HepG2 (cell line): ENCODE measurements around the gene FIZ1. TPM values are rescaled to one million over a fixed set of nuclear protein-coding genes. Genes with fewer than 3 reads are reported as not detected.

Source experiments
- FLYWCH1 ChIP-seq: sonication (generic); formaldehyde crosslinking; IDR thresholded peaks from 2 replicates; pipeline ENCODE4 v1.8.1; 2023; ENCODE audit warnings: mild to moderate bottlenecking, missing genetic modification reagents
- FOXC1 ChIP-seq: sonication (generic); formaldehyde crosslinking; IDR thresholded peaks from 2 replicates; pipeline ENCODE4 v1.8.0; 2022; ENCODE audit warnings: mild to moderate bottlenecking, missing genetic modification reagents, borderline replicate concordance
- GABPA ChIP-seq, 2 experiments: IDR thresholded peaks; 2 replicates each; pipeline ENCODE4 v1.6.1; 2011 to 2016; ENCODE audit warnings: low read depth in 2 of 2, low read length in 1 of 2, missing biosample characterization in 1 of 2, missing genetic modification characterization in 1 of 2
- PCBP1 ChIP-seq: fragments of 200-400 bp; formaldehyde crosslinking; IDR thresholded peaks from 2 replicates; pipeline ENCODE4 v1.6.1; 2017; ENCODE audit warnings: mild to moderate bottlenecking, low read depth, low read length, borderline replicate concordance
- RORA ChIP-seq: sonication (generic); formaldehyde crosslinking; IDR thresholded peaks from 2 replicates; pipeline ENCODE4 v1.5.0; 2020; ENCODE audit warnings: mild to moderate bottlenecking, missing genetic modification reagents, moderate library complexity
- TOE1 ChIP-seq: sonication (generic); formaldehyde crosslinking; IDR thresholded peaks from 2 replicates; pipeline ENCODE4 v1.4.0; 2020; ENCODE audit warnings: mild to moderate bottlenecking, missing genetic modification reagents
- ZNF17 ChIP-seq: sonication (generic); formaldehyde crosslinking; IDR thresholded peaks from 2 replicates; pipeline ENCODE4 v1.5.0; 2020; ENCODE audit warnings: mild to moderate bottlenecking, missing genetic modification reagents
- ZNF777 ChIP-seq: sonication (generic); formaldehyde crosslinking; IDR thresholded peaks from 2 replicates; pipeline ENCODE4 v1.4.0; 2020; ENCODE audit warnings: missing genetic modification reagents
- ZSCAN21 ChIP-seq: sonication (generic); formaldehyde crosslinking; IDR thresholded peaks from 2 replicates; pipeline ENCODE4 v1.8.0; 2022; ENCODE audit warnings: mild to moderate bottlenecking, missing genetic modification reagents, moderate library complexity, borderline replicate concordance
- polyA plus RNA-seq, 8 experiments: library from polyadenylated mRNA; depleted of rRNA in 3 of 8; stranded (reverse) in 7 of 8; unstranded in 1 of 8; fragments of >200 nt; fragmentation: Illumina TruSeq in 4 of 8; extraction: Trizol in 4 of 8; gene quantifications; 2 replicates each; pipeline versions ENCODE4 v1.2.1 to v1.2.3, GENCODE V29; 2011 to 2016; ENCODE audit warnings: low read depth in 4 of 8, missing spikeins in 1 of 8, mixed read lengths in 1 of 8; ENCODE audit not compliant: insufficient read depth in 1 of 8
- total RNA-seq, 5 experiments: library from RNA; depleted of rRNA; stranded (reverse); fragments of >200 nt; fragmentation: Illumina TruSeq; extraction: Trizol; gene quantifications; 2 replicates each; pipeline ENCODE4 v1.2.3, GENCODE V29; 2016; ENCODE audit warnings: low read depth in 1 of 5
- TF ChIP-seq, protein P1 (sequence below): fragments of 450-650 bp; IDR thresholded peaks from 2 replicates; pipeline ENCODE4 v1.6.1; 2017; ENCODE audit warnings: mild to moderate bottlenecking
- TF ChIP-seq, protein P2 (sequence below): sonication (generic); formaldehyde crosslinking; IDR thresholded peaks from 2 replicates; pipeline ENCODE4 v1.8.0; 2022; ENCODE audit warnings: mild to moderate bottlenecking, missing genetic modification reagents
- TF ChIP-seq, protein P3 (sequence below): sonication (generic); formaldehyde crosslinking; IDR thresholded peaks from 2 replicates; pipeline ENCODE4 v1.8.1; 2022; ENCODE audit warnings: mild to moderate bottlenecking, missing genetic modification reagents
- TF ChIP-seq, protein P4 (sequence below): sonication (generic); formaldehyde crosslinking; IDR thresholded peaks from 2 replicates; pipeline ENCODE4 v1.5.0; 2020; ENCODE audit warnings: mild to moderate bottlenecking, low read depth, missing genetic modification reagents, borderline replicate concordance
- TF ChIP-seq, protein P5 (sequence below): sonication (generic); formaldehyde crosslinking; conservative IDR thresholded peaks from 2 replicates; pipeline ENCODE4 v1.8.0; 2022; ENCODE audit warnings: low read depth, missing genetic modification reagents
- TF ChIP-seq, protein P6 (sequence below): sonication (generic); formaldehyde crosslinking; IDR thresholded peaks from 2 replicates; pipeline ENCODE4 v1.4.0; 2020; ENCODE audit warnings: mild to moderate bottlenecking, missing genetic modification reagents
- TF ChIP-seq, protein P7 (sequence below): sonication (generic); formaldehyde crosslinking; IDR thresholded peaks from 2 replicates; pipeline ENCODE4 v1.9.0; 2021; ENCODE audit warnings: missing genetic modification reagents, borderline replicate concordance

The FIZ1 gene
- total and polyA plus RNA-seq, 2 of the 13 experiments (the other 11 are each of a cell fraction or from before 2014, with no cell fraction given), result 3.6 to 5.9 TPM

DNA sequence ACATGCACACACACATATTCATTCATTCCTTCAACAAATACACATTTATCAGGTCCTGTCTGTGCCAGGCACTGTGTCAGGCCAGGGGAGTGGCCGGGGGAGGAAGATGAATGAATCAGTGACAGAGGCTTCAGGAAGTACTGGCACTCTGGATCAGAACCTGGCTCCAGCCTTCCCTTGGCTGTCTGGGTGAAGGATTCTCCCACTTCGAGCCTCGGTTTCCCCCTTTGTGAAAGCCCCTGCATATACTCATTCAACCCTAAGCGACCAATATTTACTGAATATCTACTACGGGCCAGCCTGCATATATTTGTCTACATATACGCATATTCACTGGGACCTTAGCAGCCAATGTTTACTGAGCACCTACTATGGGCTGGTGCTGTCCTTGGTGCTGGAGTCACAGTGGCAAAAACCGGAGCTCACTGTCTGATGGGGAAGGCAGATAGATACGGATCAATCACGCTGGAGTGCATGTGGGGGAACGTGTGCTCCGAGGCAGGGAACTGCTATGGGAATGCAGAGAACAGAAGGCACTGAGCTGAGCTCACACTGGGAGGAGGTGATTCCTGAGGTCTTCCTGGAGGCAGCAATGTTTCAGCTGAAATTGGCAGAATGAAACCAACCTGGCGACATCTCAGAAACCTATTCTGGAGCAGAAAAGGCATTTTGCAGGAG lies 18.0 kb downstream of the FIZ1 start (continued):
- TF ChIP-seq TOE1 (no peak), ZNF777 (peak; percentile 60; the same call in 1 of the 2 replicates), FOXC1 (CRISPR knock-in tag) (no peak), RORA (CRISPR knock-in tag) (no peak), PCBP1 (no peak), ZSCAN21 (CRISPR knock-in tag) (peak; percentile 29; the same call in 1 of the 2 replicates), GABPA (IDR thresholded peaks at IDR 0.05; ENCODE audit: low read depth, low read length) (no peak), GABPA (CRISPR knock-in tag; IDR thresholded peaks at IDR 0.05; ENCODE audit: low read depth) (no peak), ZNF17 (CRISPR knock-in tag) (no peak), FLYWCH1 (no peak)
- TF ChIP-seq, protein P1, sequence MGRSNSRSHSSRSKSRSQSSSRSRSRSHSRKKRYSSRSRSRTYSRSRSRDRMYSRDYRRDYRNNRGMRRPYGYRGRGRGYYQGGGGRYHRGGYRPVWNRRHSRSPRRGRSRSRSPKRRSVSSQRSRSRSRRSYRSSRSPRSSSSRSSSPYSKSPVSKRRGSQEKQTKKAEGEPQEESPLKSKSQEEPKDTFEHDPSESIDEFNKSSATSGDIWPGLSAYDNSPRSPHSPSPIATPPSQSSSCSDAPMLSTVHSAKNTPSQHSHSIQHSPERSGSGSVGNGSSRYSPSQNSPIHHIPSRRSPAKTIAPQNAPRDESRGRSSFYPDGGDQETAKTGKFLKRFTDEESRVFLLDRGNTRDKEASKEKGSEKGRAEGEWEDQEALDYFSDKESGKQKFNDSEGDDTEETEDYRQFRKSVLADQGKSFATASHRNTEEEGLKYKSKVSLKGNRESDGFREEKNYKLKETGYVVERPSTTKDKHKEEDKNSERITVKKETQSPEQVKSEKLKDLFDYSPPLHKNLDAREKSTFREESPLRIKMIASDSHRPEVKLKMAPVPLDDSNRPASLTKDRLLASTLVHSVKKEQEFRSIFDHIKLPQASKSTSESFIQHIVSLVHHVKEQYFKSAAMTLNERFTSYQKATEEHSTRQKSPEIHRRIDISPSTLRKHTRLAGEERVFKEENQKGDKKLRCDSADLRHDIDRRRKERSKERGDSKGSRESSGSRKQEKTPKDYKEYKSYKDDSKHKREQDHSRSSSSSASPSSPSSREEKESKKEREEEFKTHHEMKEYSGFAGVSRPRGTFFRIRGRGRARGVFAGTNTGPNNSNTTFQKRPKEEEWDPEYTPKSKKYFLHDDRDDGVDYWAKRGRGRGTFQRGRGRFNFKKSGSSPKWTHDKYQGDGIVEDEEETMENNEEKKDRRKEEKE, result no peak
- TF ChIP-seq, protein P2, sequence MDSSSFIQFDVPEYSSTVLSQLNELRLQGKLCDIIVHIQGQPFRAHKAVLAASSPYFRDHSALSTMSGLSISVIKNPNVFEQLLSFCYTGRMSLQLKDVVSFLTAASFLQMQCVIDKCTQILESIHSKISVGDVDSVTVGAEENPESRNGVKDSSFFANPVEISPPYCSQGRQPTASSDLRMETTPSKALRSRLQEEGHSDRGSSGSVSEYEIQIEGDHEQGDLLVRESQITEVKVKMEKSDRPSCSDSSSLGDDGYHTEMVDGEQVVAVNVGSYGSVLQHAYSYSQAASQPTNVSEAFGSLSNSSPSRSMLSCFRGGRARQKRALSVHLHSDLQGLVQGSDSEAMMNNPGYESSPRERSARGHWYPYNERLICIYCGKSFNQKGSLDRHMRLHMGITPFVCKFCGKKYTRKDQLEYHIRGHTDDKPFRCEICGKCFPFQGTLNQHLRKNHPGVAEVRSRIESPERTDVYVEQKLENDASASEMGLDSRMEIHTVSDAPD, result no peak
- TF ChIP-seq, protein P3, sequence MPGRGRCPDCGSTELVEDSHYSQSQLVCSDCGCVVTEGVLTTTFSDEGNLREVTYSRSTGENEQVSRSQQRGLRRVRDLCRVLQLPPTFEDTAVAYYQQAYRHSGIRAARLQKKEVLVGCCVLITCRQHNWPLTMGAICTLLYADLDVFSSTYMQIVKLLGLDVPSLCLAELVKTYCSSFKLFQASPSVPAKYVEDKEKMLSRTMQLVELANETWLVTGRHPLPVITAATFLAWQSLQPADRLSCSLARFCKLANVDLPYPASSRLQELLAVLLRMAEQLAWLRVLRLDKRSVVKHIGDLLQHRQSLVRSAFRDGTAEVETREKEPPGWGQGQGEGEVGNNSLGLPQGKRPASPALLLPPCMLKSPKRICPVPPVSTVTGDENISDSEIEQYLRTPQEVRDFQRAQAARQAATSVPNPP (CRISPR knock-in tag), result no peak
- TF ChIP-seq, protein P4, sequence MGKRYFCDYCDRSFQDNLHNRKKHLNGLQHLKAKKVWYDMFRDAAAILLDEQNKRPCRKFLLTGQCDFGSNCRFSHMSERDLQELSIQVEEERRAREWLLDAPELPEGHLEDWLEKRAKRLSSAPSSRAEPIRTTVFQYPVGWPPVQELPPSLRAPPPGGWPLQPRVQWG (CRISPR knock-in tag), result no peak
- TF ChIP-seq, protein P5, sequence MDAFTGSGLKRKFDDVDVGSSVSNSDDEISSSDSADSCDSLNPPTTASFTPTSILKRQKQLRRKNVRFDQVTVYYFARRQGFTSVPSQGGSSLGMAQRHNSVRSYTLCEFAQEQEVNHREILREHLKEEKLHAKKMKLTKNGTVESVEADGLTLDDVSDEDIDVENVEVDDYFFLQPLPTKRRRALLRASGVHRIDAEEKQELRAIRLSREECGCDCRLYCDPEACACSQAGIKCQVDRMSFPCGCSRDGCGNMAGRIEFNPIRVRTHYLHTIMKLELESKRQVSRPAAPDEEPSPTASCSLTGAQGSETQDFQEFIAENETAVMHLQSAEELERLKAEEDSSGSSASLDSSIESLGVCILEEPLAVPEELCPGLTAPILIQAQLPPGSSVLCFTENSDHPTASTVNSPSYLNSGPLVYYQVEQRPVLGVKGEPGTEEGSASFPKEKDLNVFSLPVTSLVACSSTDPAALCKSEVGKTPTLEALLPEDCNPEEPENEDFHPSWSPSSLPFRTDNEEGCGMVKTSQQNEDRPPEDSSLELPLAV (CRISPR knock-in tag), result no peak
- TF ChIP-seq, protein P6, sequence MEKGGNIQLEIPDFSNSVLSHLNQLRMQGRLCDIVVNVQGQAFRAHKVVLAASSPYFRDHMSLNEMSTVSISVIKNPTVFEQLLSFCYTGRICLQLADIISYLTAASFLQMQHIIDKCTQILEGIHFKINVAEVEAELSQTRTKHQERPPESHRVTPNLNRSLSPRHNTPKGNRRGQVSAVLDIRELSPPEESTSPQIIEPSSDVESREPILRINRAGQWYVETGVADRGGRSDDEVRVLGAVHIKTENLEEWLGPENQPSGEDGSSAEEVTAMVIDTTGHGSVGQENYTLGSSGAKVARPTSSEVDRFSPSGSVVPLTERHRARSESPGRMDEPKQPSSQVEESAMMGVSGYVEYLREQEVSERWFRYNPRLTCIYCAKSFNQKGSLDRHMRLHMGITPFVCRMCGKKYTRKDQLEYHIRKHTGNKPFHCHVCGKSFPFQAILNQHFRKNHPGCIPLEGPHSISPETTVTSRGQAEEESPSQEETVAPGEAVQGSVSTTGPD (CRISPR knock-in tag), result no peak
- TF ChIP-seq, protein P7, sequence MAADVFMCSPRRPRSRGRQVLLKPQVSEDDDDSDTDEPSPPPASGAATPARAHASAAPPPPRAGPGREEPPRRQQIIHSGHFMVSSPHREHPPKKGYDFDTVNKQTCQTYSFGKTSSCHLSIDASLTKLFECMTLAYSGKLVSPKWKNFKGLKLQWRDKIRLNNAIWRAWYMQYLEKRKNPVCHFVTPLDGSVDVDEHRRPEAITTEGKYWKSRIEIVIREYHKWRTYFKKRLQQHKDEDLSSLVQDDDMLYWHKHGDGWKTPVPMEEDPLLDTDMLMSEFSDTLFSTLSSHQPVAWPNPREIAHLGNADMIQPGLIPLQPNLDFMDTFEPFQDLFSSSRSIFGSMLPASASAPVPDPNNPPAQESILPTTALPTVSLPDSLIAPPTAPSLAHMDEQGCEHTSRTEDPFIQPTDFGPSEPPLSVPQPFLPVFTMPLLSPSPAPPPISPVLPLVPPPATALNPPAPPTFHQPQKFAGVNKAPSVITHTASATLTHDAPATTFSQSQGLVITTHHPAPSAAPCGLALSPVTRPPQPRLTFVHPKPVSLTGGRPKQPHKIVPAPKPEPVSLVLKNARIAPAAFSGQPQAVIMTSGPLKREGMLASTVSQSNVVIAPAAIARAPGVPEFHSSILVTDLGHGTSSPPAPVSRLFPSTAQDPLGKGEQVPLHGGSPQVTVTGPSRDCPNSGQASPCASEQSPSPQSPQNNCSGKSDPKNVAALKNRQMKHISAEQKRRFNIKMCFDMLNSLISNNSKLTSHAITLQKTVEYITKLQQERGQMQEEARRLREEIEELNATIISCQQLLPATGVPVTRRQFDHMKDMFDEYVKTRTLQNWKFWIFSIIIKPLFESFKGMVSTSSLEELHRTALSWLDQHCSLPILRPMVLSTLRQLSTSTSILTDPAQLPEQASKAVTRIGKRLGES (CRISPR knock-in tag), result 0 out of 2 replicates have a peak, but pooled peaks have one; percentile 45
